ENCODE data around the gene GZMM.

GRCh38 chr19:534088-534487, 9.8 kb upstream of the GZMM start:
- TF ChIP-seq CTCF (conservative IDR thresholded peaks at IDR 0.05; ENCODE audit: low read depth in 2 of 2) = no peak
- no peak for TF ChIP-seq REST (IDR thresholded peaks at IDR 0.05; ENCODE audit: unreplicated experiment)
- no peak for TF ChIP-seq POLR2AphosphoS5 (IDR thresholded peaks at IDR 0.05; ENCODE audit: low read depth)

Data from GM23338 (cell line).